GM12872 (cell line): ENCODE measurements around the gene XXYLT1.

Source experiments
- CTCF ChIP-seq: IDR thresholded peaks from 3 replicates; pipeline ENCODE4 v1.5.1; 2011; ENCODE audit warnings: low read depth, mild to moderate bottlenecking, low read length, moderate library complexity; ENCODE audit not compliant: insufficient read depth

XXYLT1 gene

GRCh38 chr3:195123281-195123691 is 147.7 kb downstream of the XXYLT1 start:
- no peak for TF ChIP-seq CTCF

- TF ChIP-seq CTCF, result no peak
Measured at GRCh38 chr3:195122261-195122660, 148.7 kb downstream of the XXYLT1 start.

GRCh38 chr3:195120267-195120601 is 150.7 kb downstream of the XXYLT1 start:
- no peak for TF ChIP-seq CTCF

GRCh38 chr3:195119461-195120266 is 151.3 kb downstream of the XXYLT1 start:
- no peak for TF ChIP-seq CTCF

GRCh38 chr3:195118671-195119070 is 152.3 kb downstream of the XXYLT1 start:
- TF ChIP-seq CTCF, result no peak

- peak; percentile 39; the same call in 1 of the 3 replicates for TF ChIP-seq CTCF
Measured at GRCh38 chr3:195117978-195118581, 152.9 kb downstream of the XXYLT1 start.

- no peak for TF ChIP-seq CTCF
Measured at GRCh38 chr3:195116407-195117185, 154.4 kb downstream of the XXYLT1 start.
